HepG2 (cell line): ENCODE results near the gene ETHE1.

Source experiments
- GLI4 ChIP-seq: sonication (generic); formaldehyde crosslinking; IDR thresholded peaks from 2 replicates; pipeline ENCODE4 v1.5.1; 2020; ENCODE audit warnings: missing genetic modification reagents, mild to moderate bottlenecking, moderate library complexity, borderline replicate concordance
- JUN ChIP-seq: sonication (generic); formaldehyde crosslinking; IDR thresholded peaks from 2 replicates; pipeline ENCODE4 v1.4.0; 2020; ENCODE audit warnings: mild to moderate bottlenecking, missing genetic modification reagents
- KIAA2018 ChIP-seq: sonication (generic); formaldehyde crosslinking; IDR thresholded peaks from 2 replicates; pipeline ENCODE4 v1.5.0; 2020; ENCODE audit warnings: mild to moderate bottlenecking, missing genetic modification reagents, borderline replicate concordance
- SUZ12 ChIP-seq: fragments of 150-350 bp; IDR thresholded peaks from 2 replicates; pipeline ENCODE4 v1.6.1; 2014; ENCODE audit warnings: low read depth, low read length
- TCF7 ChIP-seq: sonication (generic); IDR thresholded peaks from 2 replicates; pipeline ENCODE4 v1.6.1; 2016; ENCODE audit warnings: antibody characterized with exemption, low read depth
- ZSCAN20 ChIP-seq: sonication (generic); formaldehyde crosslinking; IDR thresholded peaks from 2 replicates; pipeline ENCODE4 v1.4.0; 2020; ENCODE audit warnings: missing genetic modification reagents, mild to moderate bottlenecking, borderline replicate concordance
- ZZZ3 ChIP-seq: sonication (generic); formaldehyde crosslinking; IDR thresholded peaks from 2 replicates; pipeline ENCODE4 v1.4.0; 2020; ENCODE audit warnings: missing genetic modification reagents, mild to moderate bottlenecking, borderline replicate concordance
- TF ChIP-seq, protein P1 (sequence below): sonication (generic); formaldehyde crosslinking; IDR thresholded peaks from 2 replicates; pipeline ENCODE4 v1.5.0; 2020; ENCODE audit warnings: mild to moderate bottlenecking, missing genetic modification reagents, moderate library complexity
- TF ChIP-seq, protein P2 (sequence below): sonication (generic); IDR thresholded peaks from 2 replicates; pipeline ENCODE4 v1.6.1; 2016; ENCODE audit warnings: low read depth, borderline replicate concordance

DNA sequence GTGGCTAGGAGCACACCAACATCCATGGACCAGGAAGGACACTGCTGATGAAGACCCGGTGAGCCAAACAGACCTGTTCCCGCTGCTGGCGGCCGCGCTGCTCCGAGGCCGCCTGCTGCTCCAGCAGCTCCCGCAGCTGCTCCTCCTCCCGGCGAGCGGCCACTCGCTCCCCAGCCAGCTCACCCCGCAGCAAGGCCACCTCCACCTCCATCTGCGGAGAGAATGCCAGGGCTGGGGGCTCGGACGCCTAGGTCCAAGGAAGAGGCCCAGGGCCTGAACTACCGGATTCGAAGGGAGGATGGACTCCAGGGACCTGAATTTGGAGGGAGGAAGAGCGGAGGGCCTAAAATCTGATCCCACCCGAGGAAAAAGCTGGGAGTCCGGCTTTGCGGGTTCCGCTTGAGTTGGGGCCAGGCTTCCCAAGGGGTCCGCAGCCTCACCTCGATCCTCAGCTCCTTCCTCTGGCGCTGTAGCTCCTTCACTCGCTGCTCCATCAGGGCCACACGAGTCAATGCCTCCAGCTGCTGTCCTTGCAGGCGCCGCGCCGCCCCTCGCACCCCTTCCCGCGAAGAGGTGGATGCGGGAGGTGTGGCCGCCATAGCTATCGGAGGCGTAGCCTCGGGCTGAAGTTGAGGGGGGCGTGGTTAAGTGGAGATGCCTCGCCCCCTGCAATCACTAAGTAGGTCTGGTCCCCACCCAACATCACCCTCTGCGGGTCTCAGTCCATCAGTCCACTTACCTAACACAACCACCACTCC lies 25.2 kb downstream of the ETHE1 start:
- TF ChIP-seq GLI4 (CRISPR knock-in tag) (no peak), ZSCAN20 (CRISPR knock-in tag) (no peak), SUZ12 (no peak), JUN (CRISPR knock-in tag) (no peak), ZZZ3 (CRISPR knock-in tag) (no peak), TCF7 (no peak), KIAA2018 (CRISPR knock-in tag) (no peak)
- TF ChIP-seq, protein P1, sequence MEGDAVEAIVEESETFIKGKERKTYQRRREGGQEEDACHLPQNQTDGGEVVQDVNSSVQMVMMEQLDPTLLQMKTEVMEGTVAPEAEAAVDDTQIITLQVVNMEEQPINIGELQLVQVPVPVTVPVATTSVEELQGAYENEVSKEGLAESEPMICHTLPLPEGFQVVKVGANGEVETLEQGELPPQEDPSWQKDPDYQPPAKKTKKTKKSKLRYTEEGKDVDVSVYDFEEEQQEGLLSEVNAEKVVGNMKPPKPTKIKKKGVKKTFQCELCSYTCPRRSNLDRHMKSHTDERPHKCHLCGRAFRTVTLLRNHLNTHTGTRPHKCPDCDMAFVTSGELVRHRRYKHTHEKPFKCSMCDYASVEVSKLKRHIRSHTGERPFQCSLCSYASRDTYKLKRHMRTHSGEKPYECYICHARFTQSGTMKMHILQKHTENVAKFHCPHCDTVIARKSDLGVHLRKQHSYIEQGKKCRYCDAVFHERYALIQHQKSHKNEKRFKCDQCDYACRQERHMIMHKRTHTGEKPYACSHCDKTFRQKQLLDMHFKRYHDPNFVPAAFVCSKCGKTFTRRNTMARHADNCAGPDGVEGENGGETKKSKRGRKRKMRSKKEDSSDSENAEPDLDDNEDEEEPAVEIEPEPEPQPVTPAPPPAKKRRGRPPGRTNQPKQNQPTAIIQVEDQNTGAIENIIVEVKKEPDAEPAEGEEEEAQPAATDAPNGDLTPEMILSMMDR (CRISPR knock-in tag) = no peak
- TF ChIP-seq, protein P2, sequence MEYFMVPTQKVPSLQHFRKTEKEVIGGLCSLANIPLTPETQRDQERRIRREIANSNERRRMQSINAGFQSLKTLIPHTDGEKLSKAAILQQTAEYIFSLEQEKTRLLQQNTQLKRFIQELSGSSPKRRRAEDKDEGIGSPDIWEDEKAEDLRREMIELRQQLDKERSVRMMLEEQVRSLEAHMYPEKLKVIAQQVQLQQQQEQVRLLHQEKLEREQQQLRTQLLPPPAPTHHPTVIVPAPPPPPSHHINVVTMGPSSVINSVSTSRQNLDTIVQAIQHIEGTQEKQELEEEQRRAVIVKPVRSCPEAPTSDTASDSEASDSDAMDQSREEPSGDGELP = no peak
